ENCODE data around the gene VENTX.

- TF ChIP-seq CTCF (IDR thresholded peaks at IDR 0.05) (no peak), EP300 (IDR thresholded peaks at IDR 0.05) (no peak), POLR2A (IDR thresholded peaks at IDR 0.05) (no peak)
These were observed 39.9 kb upstream of the VENTX start for GRCh38 chr10:133197786-133198185.

Measured in sigmoid colon (tissue), 4 donors.